ENCODE data around the gene JAGN1.

DNA sequence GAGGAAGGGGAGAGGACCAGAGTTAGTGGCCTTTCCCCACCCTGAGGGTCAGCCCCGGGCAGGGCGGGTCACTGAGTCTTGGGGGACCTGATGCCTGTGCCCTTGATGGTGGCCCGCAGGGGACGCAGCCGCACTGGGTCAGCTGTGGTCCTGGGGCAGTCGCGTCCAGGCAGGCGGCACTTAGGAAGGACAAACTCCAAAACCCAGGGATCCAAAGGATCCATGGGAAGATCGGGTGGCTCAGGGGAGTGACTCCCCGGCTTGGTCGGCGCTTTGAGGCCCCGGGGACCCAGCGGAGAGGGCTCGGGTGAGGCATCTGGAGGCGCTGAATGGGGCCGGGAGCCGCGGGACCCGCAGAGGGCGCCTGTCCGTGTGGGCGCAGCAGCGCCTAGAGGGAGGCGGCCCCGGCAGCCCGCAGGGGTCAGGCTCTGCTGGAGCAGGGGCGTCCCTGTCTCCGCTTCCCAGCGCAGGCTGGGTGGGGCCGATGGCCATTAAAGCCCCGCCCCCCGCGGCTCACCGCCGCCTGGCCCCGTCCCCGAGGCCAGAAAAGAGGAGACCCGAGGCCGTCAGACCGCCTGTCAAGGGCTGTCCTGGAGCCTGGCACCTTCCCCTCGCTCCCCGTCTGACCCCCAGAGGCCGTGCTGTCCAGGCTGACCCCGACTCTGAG is 27.9 kb upstream of the JAGN1 start:
- TF ChIP-seq CTCF (IDR thresholded peaks at IDR 0.05) (no peak), EZH2 (IDR thresholded peaks at IDR 0.05; ENCODE audit: borderline replicate concordance, insufficient read depth, low read depth, low read length, poor library complexity, severe bottlenecking) (no peak)

Data from B cell (primary cell).